ENCODE data around the gene KRIT1.

The KRIT1 gene

DNA sequence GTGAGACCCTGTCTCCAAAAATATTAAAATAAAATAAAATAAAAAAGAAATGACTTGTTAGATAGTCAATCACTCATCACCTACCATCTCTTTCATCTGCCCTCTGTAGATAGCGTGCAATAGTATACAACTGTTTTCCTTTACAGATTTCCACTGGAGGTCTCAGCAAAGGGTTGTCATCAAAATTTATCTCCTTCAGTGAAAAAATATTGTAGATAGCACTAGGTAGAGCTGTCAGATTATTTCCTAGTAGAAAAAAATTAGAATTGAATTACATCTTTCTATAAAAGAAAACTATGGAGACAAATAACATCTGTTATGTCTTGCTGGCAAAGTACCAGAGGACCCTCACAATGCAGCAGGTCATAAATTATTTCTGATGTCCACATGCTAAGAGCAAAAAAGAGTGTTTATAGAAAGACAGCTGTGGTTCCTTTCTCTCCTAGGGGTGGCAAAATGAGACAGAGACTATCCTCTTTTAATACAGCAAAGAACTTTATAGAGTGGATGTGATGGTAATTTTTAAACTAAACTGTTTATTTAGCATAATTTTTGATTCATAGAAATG lies 95.2 kb downstream of the KRIT1 start:
- no peak for DNase-seq (ENCODE audit: low read depth)

DNA sequence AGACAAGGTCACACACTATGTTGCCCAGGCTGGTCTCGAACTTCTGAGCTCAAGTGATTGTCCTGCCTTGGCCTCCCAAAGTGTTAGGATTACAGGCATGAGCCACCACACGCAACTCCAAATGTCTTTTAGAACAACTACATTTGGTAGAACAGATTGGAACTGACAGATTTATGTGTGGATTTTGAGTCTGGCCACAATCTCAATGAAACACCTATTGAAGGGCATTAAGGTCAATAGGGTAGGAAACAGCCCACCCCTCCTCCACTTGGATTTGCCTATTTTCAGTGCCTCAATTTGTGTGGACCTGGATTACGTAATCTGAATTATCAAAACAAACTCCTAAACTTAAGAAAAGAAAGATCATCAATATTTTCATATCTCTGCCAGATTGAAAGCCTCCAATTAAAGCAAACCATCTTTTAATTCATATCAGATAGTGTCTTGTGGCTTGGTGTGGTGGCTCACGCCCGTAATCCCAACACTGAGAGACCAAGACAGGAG lies 95.9 kb downstream of the KRIT1 start:
- DNase-seq (ENCODE audit: low read depth): no peak

All from EH (cell line).